ENCODE data around the gene HMG20A.

DNA sequence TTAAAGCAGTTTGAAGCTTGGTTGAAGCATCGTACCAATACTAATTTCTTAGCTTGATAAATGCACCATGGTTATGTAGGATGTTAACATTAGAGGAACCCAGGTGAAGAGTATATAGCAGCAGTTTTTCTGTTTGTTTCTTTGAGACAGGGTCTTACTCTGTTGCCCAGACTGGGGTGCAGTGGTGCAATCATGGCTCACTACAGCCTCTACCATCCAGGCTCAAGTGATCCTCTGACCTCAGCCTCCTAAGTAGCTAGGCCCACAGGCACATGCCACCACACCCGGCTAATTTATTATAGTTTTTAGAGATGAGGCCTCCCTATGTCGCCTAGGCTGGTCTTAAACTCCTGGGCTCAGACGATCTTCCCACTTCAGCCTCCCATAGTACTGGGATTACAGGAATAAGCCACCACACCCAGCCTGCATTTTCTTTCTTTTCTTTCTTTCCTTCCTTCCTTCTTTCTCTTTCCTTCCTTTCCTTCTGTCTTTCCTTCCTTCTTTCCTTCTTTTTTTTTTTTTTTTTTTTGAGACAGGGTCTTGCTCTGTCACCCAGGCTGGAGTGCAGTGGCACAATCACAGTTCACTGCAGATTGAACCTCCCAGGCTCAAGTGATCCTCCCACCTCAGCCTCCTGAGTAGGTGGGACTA is 6.9 kb upstream of the HMG20A start:
- TF ChIP-seq POLR2A (IDR thresholded peaks at IDR 0.05): no peak
- TF ChIP-seq, protein P1, sequence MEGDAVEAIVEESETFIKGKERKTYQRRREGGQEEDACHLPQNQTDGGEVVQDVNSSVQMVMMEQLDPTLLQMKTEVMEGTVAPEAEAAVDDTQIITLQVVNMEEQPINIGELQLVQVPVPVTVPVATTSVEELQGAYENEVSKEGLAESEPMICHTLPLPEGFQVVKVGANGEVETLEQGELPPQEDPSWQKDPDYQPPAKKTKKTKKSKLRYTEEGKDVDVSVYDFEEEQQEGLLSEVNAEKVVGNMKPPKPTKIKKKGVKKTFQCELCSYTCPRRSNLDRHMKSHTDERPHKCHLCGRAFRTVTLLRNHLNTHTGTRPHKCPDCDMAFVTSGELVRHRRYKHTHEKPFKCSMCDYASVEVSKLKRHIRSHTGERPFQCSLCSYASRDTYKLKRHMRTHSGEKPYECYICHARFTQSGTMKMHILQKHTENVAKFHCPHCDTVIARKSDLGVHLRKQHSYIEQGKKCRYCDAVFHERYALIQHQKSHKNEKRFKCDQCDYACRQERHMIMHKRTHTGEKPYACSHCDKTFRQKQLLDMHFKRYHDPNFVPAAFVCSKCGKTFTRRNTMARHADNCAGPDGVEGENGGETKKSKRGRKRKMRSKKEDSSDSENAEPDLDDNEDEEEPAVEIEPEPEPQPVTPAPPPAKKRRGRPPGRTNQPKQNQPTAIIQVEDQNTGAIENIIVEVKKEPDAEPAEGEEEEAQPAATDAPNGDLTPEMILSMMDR (IDR thresholded peaks at IDR 0.05): no peak
